IPS-11a (cell line): ENCODE data around the gene WNT16.
"Not testable (repeated sequence)": the region's sequence is repeated elsewhere in the genome, so short reads cannot be mapped to it uniquely, and the experiment has no call there.

Source experiments
- H3K4me3 ChIP-seq: one replicate; pipeline ENCODE4 v1.5.1; 2013; ENCODE audit warnings: low read depth, low read length, control low read depth

WNT16 gene

GRCh38 chr7:121305109-121305508, 23.7 kb upstream of the WNT16 start:
- H3K4me3 ChIP-seq: no peak overlapping the region

DNA sequence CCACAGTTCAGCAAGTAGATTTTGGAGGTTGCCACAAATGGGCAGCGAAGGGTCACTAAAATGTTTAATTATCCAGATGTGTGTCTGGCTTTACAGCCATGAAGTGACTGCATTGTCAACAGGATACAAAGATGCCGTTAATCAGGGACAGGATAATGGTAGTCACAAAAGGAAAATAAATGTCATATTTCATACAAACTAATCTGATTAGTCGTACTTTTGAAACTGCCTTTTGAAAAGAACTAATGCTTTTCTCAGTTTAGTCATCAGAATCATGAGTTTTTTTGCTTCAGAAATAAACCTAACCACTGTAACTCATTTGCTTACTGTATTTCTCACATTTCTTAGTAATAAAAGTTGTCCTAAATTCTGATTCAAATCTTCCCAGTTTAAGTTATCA, 22.2 kb upstream of the WNT16 start:
- no peak overlapping the region for H3K4me3 ChIP-seq

- H3K4me3 ChIP-seq: no peak overlapping the region
Observed at GRCh38 chr7:121307021-121307574, 21.7 kb upstream of the WNT16 start.

DNA sequence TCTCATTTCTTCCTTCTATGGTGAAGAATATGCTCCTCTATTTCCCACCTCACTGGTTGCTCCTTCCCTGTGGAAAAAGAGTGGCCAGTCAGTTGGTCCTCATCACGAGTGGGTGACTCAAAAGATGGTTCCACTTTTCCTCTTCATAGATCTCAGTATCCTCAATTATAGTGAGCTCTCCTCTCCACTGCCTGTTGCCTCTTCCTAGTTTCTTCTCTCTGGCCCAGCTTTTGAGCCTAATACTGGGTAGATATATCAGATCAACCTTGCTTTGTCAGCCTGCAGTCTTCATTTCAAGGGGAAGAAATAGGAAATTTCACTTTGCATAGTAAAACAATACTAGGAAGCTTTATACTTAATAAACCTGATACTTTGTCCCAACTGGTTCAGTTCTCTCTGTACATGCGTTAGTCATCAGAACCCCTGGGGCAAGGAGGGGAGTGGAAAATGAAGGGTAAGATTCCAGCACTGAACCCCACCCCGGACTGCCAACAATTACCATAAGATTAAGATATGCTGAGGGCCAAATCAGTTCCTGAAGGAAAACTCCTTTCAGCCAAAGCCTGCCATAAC, 15.5 kb upstream of the WNT16 start:
- H3K4me3 ChIP-seq: no peak overlapping the region

DNA sequence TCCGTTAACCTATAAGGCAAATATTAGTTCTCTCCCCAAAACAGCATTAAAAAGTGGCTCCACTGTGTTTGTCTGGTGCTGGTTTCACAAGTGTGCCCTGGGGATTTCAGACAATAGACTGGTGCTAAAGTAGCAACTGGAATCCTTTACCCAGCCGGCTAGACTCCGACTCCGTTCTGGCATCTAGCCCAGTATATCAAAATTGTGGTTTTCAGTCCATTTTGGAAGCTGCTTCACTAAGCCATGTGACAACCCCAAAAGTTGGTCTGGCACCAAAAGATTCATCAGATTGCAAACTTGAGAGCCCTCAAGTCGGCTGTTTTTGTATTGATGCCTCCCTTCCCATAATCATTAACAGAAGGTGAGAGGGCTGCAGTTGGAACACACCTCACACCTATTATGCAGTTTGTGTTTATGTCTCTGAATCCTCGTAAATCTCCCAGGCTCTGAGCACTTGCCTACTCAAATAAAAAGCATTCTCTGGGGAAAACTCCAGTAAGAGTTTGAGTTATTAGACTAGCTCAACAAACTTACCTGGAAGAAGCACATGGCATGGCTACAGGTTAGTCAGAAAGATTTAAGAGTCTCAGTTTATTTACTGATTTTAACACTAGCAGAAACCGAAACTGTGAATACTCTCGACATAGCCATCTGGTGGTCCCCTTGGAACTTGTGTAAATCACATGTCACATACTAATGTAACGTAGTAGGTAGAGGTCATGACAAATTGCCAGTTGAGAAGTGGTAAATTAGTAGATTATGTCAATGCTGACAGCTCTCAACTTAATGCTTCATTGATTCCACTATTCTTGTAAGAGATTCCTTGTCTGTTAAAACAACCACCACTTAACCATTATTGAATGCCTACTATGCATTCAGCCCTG, 14.8 kb upstream of the WNT16 start:
- no peak overlapping the region for H3K4me3 ChIP-seq

DNA sequence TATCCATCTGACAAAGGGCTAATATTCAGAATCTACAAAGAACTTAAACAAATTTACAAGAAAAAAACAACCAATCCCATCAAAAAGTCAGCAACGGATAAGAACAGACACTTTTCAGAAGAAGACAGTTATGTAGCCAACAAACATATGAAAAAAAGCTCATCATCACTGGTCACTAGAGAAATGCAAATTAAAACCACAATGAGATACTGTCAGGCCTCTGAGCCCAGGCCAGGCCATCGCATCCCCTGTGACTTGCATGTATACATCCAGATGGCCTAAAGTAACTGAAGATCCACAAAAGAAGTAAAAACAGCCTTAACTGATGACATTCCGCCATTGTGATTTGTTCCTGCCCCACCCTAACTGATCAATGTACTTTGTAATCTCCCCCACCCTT, 13.6 kb upstream of the WNT16 start:
- H3K4me3 ChIP-seq: not testable (repeated sequence)

GRCh38 chr7:121322460-121322859, 6.3 kb upstream of the WNT16 start:
- H3K4me3 ChIP-seq: no peak overlapping the region

- H3K4me3 ChIP-seq: no peak overlapping the region
Observed at GRCh38 chr7:121323515-121324302, 5.1 kb upstream of the WNT16 start.

DNA sequence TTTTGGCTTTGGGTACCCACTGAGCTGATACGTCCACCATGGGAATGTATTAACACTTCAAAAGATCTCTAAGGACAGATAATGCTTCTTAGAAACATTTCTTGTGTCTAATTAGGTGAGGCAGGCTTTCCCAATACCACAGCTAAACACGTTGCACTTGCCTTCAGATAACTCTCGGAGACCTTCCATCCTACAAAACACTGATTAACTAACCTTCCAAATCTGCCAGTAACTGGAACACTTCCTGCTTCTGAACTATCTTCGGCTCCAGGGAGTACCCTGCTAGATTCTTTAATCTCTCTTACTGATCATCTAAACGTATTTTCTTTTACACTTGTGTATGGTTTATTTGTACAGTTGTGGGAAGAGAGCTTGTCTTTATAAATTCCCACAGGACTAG, 1.1 kb upstream of the WNT16 start:
- no peak overlapping the region for H3K4me3 ChIP-seq

DNA sequence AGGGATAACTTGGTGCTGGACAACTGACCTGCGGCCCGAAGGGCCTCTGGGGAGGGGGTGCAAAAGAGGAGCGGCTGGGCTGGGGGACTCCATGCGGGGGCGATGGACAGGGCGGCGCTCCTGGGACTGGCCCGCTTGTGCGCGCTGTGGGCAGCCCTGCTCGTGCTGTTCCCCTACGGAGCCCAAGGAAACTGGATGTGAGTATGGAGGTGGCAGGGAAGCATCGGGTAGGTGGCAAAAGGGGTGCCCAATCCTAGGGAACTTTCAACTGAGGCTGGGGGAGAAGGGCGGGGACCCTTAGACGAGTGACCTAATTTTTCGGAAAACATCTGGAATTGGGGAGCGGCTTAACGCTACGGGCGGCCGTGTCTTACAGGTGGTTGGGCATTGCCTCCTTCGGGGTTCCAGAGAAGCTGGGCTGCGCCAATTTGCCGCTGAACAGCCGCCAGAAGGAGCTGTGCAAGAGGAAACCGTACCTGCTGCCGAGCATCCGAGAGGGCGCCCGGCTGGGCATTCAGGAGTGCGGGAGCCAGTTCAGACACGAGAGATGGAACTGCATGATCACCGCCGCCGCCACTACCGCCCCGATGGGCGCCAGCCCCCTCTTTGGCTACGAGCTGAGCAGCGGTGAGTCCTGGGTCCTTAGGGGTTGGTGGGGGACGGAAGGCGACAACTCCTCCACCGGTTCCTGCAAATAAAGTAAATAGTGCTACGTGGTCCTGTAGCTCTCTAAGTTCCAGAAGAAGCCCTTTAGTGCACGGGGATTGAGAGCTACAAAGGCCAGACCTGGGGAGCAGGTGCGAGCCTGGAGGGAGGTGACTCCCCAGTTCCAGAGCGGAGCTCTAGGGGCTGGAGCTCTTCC, 622 bp downstream of the WNT16 start:
- peak overlapping the region; percentile 41 for H3K4me3 ChIP-seq

DNA sequence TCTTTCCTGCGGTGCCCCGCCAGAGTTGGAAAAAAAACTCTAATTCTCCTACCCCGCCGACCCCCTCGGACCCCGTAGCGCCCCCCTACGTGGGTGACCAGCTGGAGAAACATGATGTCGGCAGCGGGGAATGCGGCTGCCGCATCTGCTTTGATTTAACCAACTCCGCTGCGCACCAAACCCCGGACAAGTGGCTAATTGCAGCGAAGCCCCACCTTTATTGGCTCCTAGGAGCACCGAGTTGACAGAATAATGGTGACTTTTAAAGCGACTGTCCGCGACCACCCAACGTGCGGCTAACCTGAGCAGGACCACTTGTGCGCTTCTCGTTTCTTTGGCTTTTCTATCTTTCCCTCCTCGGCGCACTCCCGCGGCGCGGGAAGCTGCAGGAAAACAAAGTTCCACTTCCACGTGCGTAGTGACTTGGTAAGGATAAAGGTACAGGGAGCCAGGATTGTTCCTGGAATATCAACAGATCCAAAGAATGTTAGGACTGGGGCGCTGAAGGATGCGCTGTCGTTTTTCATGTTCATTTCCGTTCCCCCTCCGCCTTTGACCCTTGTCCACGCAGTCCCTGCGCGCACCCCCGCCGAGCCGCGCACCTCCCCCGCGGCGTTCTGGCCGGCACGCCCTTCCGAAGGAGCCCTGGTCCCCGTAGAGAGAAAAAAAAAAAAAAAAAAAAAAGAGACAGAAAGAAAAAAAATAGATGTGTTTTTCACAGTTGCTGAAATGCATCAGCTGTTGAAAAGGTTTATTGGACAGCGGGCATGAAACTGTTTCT, 1.4 kb downstream of the WNT16 start:
- peak overlapping the region; percentile 48 for H3K4me3 ChIP-seq

DNA sequence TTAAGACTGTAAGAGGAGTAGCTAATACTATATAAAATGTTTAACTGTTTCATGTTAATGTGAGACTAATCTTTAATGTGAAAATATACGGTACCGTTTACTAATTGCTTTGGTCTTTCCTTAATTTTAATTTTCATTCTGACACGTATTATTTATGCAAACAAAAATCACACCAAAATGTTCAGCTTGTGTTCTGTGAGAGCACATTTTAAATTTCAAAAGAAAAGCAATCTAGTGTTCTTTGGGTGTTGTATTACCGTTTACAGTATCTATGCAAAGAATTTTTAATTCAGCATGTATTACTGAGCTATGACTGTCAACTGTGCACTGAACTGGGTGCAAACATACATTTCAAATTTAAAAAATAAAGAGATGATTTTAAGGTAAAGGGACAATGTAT, 2.2 kb downstream of the WNT16 start:
- H3K4me3 ChIP-seq: no peak overlapping the region

DNA sequence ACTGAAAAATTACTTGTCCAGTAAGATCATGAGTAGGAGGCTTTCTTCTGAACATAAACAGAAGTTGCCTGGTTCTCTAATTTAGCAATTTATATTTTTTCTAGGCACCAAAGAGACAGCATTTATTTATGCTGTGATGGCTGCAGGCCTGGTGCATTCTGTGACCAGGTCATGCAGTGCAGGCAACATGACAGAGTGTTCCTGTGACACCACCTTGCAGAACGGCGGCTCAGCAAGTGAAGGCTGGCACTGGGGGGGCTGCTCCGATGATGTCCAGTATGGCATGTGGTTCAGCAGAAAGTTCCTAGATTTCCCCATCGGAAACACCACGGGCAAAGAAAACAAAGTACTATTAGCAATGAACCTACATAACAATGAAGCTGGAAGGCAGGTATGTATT, 2.8 kb downstream of the WNT16 start:
- no peak overlapping the region for H3K4me3 ChIP-seq

- H3K4me3 ChIP-seq: no peak overlapping the region
Observed at GRCh38 chr7:121334376-121334775, 5.6 kb downstream of the WNT16 start.

DNA sequence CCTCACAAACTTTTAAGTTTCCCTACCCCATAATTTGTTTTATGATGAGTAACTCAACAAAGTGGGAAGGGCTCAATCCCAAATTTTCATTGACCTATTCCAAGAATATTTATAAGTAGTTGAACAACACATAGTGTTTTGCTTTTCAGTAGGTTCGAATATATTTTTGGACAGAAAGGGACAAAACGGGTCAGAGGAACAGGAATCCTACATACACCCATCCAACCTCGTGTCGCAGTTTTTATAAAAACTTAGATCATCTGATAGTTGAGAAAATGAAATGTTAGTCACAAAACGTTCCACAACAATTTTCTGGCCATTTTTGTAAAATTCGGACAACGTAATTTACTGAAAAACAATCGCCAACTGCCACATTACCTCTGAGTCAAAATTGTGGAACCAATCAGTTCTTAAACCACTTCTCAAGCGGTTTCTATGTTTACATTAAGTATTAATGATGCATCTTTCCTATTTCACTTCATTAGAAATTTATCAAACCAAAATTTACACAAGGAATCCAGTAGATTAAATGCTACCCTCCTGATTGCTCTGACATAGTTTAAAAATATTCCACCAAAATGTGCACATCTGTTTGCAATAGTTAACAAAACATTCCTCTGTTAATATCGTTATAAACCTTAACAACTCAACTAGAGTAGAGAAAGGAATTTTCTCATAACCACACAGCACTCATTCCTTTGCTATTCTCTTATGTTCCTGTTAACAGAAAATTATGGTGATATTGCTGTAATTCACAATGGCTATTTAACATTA, 6.3 kb downstream of the WNT16 start:
- H3K4me3 ChIP-seq: no peak overlapping the region

GRCh38 chr7:121336579-121336978, 7.8 kb downstream of the WNT16 start:
- no peak overlapping the region for H3K4me3 ChIP-seq

GRCh38 chr7:121337398-121337797, 8.6 kb downstream of the WNT16 start:
- no peak overlapping the region for H3K4me3 ChIP-seq

DNA sequence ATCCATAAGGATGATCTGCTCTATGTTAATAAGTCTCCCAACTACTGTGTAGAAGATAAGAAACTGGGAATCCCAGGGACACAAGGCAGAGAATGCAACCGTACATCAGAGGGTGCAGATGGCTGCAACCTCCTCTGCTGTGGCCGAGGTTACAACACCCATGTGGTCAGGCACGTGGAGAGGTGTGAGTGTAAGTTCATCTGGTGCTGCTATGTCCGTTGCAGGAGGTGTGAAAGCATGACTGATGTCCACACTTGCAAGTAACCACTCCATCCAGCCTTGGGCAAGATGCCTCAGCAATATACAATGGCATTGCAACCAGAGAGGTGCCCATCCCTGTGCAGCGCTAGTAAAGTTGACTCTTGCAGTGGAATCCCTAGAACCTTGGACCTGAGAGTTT, 10.3 kb downstream of the WNT16 start:
- no peak overlapping the region for H3K4me3 ChIP-seq

DNA sequence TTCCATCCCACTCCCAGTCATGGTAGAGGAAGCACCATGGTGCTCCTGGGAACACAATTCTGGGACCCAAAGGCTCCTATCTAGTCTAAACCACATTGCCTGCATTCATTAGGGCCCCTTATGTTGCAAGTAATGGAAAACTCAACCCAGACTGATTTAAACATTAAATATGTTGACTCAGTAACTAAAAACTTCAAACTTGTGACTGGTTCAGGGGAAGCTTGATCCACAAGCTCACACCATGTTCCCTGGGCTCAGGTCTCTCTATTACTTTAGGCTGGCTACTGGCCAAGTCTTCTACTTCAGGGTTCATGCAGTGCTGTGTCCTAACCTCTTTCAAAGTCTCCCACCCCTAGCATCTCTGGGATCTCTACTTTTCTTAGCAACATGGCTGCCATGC, 13.1 kb downstream of the WNT16 start:
- no peak overlapping the region for H3K4me3 ChIP-seq
